GM18951 (cell line): Measurements from ENCODE around the gene LHFPL5.

ENCODE experiments used
- POLR2A ChIP-seq: IDR thresholded peaks from 4 replicates; pipeline ENCODE4 v1.6.1; 2011; ENCODE audit warnings: mild to moderate bottlenecking; ENCODE audit not compliant: insufficient read length, insufficient read depth; ENCODE audit errors: extremely low read depth
- in situ Hi-C: fragments of 300-500 bp; cut with MboI; formaldehyde crosslinking; loops from one replicate; pipeline ENCODE4 v1.12.0; 2022; ENCODE audit warnings: low sequenced_read_pairs, mixed read lengths, inconsistent platforms; ENCODE audit not compliant: unreplicated experiment

The LHFPL5 gene

GRCh38 chr6:35781290-35781689, 23.9 kb upstream of the LHFPL5 start:
- no peak for TF ChIP-seq POLR2A
- in situ Hi-C loops = no loop called here

GRCh38 chr6:35782424-35782823, 22.7 kb upstream of the LHFPL5 start:
- in situ Hi-C loops = no loop called here
- TF ChIP-seq POLR2A = no peak

GRCh38 chr6:35784200-35784599, 21.0 kb upstream of the LHFPL5 start:
- in situ Hi-C loops = no loop called here
- TF ChIP-seq POLR2A = no peak

- in situ Hi-C loops = no loop called here
- no peak for TF ChIP-seq POLR2A
Measured at GRCh38 chr6:35786272-35786671, 18.9 kb upstream of the LHFPL5 start.

GRCh38 chr6:35786810-35787209, 18.3 kb upstream of the LHFPL5 start:
- in situ Hi-C loops = no loop called here
- no peak for TF ChIP-seq POLR2A

GRCh38 chr6:35787266-35788218, 17.6 kb upstream of the LHFPL5 start:
- in situ Hi-C loops = no loop called here
- no peak for TF ChIP-seq POLR2A

GRCh38 chr6:35788423-35788982, 16.6 kb upstream of the LHFPL5 start:
- in situ Hi-C loops = no loop called here
- TF ChIP-seq POLR2A = no peak

- no peak for TF ChIP-seq POLR2A
- in situ Hi-C loops = no loop called here
Measured at GRCh38 chr6:35790683-35791082, 14.5 kb upstream of the LHFPL5 start.

- in situ Hi-C loops = no loop called here
- TF ChIP-seq POLR2A = no peak
Measured at GRCh38 chr6:35794536-35795452, 10.4 kb upstream of the LHFPL5 start.

- TF ChIP-seq POLR2A = no peak
- in situ Hi-C loops = no loop called here
Measured at GRCh38 chr6:35795453-35796071, 9.6 kb upstream of the LHFPL5 start.

- in situ Hi-C loops = no loop called here
- TF ChIP-seq POLR2A = no peak
Measured at GRCh38 chr6:35796236-35796635, 8.9 kb upstream of the LHFPL5 start.

GRCh38 chr6:35797837-35798526, 7.2 kb upstream of the LHFPL5 start:
- TF ChIP-seq POLR2A = no peak
- in situ Hi-C loops = no loop called here

- in situ Hi-C loops = no loop called here
- no peak for TF ChIP-seq POLR2A
Measured at GRCh38 chr6:35798706-35799105, 6.4 kb upstream of the LHFPL5 start.

GRCh38 chr6:35801148-35801547, 4.0 kb upstream of the LHFPL5 start:
- TF ChIP-seq POLR2A = no peak
- in situ Hi-C loops = no loop called here
